Bronchial epithelial cell (primary cell): ENCODE data around the gene CD79A. TPM values are rescaled to one million over a fixed set of nuclear protein-coding genes. Genes with fewer than 3 reads are reported as not detected.
A peak's percentile ranks its signal among the peaks of the same experiment; 100 is the strongest.

ENCODE experiments used
- DNase-seq: peaks from one replicate; pipeline ENCODE4 v3.0.0-alpha.2; 2010; ENCODE audit warnings: low read depth
- FAIRE-seq: peaks from 2 replicates; lab custom pipeline; 2011; peaks lifted over from hg19 to GRCh38; lab: Jason Lieb, UNC
- H3K27me3 ChIP-seq: 2 replicates; pipeline ENCODE4 v1.5.1; 2011; ENCODE audit warnings: low read length; ENCODE audit not compliant: control insufficient read depth, insufficient read depth
- H3K36me3 ChIP-seq: 2 replicates; pipeline ENCODE4 v1.5.1; 2011; ENCODE audit warnings: low read length; ENCODE audit not compliant: control insufficient read depth, insufficient read depth
- H3K4me3 ChIP-seq: 2 replicates; pipeline ENCODE4 v1.5.1; 2011; ENCODE audit warnings: mild to moderate bottlenecking, low read depth, low read length, control low read depth
- total RNA-seq: library from RNA; depleted of rRNA; stranded (reverse); fragments of >200 nt; gene quantifications from 2 replicates; pipeline ENCODE4 v1.2.1, GENCODE V29; 2014
- TF ChIP-seq, protein P1 (sequence below): IDR thresholded peaks from 2 replicates; pipeline ENCODE4 v1.5.1; 2011; ENCODE audit warnings: mild to moderate bottlenecking, moderate library complexity, low read length, control low read depth, inconsistent platforms; ENCODE audit not compliant: insufficient read depth, severe bottlenecking

The CD79A gene
- total RNA-seq, 1 donor from 2014 or later: not detected

DNA sequence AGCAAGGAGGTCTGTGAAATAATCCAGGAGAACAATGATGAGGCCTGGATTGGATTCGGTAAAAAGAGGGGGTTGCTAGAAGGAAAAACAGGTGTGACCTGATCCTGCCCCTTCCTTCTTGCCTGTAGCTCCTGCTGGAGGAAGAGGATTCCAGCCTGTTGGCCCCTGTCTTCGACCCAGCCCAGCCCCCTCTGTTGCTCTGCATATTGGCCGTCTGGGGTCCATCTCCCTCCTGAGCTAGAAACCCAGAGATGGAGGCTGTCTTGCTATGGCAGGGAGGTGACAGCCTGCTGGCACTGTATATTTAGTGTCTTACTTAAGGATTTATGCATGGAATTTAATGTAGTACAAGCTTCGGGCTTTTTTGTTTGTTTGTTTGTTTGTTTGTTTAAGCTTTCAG is 25.6 kb upstream of the CD79A start:
- FAIRE-seq: no peak
- Histone ChIP-seq H3K4me3 (no peak overlapping the region), H3K27me3 (peaks cover 4% of the 10 kb centered on the region), H3K36me3 (no peaks in the 10 kb centered on the region)
- DNase-seq: no peak
- TF ChIP-seq, protein P1, sequence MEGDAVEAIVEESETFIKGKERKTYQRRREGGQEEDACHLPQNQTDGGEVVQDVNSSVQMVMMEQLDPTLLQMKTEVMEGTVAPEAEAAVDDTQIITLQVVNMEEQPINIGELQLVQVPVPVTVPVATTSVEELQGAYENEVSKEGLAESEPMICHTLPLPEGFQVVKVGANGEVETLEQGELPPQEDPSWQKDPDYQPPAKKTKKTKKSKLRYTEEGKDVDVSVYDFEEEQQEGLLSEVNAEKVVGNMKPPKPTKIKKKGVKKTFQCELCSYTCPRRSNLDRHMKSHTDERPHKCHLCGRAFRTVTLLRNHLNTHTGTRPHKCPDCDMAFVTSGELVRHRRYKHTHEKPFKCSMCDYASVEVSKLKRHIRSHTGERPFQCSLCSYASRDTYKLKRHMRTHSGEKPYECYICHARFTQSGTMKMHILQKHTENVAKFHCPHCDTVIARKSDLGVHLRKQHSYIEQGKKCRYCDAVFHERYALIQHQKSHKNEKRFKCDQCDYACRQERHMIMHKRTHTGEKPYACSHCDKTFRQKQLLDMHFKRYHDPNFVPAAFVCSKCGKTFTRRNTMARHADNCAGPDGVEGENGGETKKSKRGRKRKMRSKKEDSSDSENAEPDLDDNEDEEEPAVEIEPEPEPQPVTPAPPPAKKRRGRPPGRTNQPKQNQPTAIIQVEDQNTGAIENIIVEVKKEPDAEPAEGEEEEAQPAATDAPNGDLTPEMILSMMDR: no peak

DNA sequence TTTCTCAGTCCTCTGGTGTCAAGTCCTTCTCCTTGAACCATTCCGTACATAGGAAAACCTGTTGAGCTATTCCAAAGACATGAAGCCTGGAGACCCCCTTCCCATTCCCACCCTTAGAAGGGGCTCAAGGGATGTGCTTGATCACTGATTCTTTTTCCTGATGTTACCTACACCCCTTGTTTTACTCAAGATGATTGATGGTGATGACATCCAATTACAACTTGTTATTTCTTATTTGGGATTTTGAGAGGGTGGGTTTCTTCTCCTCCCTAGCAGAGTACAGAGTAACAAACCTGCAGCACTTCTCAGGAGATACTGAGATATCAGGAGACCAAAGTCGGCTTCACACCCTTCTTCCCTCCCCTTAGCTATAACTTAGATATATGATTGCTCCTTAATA is 23.7 kb upstream of the CD79A start:
- TF ChIP-seq, protein P1: no peak
- Histone ChIP-seq H3K4me3 (no peak overlapping the region), H3K27me3 (peaks cover 4% of the 10 kb centered on the region), H3K36me3 (no peaks in the 10 kb centered on the region)
- FAIRE-seq: no peak
- DNase-seq: no peak

- H3K4me3 ChIP-seq: no peak overlapping the region
- no peak for FAIRE-seq
- no peaks in the 10 kb centered on the region for H3K36me3 ChIP-seq
- H3K27me3 ChIP-seq: peaks cover 2% of the 10 kb centered on the region
- TF ChIP-seq, protein P1: no peak
- DNase-seq: no peak
Observed at GRCh38 chr19:41853768-41854167, 23.3 kb upstream of the CD79A start.

DNA sequence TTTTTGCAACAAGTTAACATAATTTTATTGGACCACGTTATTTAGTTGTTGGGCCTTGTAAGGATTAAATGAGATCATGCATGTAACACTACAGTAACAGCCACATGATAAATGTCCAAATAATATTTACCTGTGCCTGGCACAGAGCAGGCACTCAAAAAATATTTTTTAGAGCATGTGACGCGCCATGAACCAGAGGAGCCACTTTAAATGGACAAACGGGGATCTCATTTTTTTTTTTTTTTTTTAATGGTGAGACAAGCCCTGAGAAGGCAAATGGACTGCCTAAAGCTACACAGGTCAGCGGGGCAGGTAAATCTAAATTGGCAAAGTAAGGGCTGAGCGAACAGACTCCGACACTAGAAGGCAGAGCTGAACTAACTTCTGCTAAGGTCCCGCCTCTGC is 17.9 kb upstream of the CD79A start:
- TF ChIP-seq, protein P1: no peak
- Histone ChIP-seq H3K4me3 (no peak overlapping the region), H3K27me3 (no peaks in the 10 kb centered on the region), H3K36me3 (peaks cover 30% of the 10 kb centered on the region)
- DNase-seq (no peak), FAIRE-seq (no peak)

DNA sequence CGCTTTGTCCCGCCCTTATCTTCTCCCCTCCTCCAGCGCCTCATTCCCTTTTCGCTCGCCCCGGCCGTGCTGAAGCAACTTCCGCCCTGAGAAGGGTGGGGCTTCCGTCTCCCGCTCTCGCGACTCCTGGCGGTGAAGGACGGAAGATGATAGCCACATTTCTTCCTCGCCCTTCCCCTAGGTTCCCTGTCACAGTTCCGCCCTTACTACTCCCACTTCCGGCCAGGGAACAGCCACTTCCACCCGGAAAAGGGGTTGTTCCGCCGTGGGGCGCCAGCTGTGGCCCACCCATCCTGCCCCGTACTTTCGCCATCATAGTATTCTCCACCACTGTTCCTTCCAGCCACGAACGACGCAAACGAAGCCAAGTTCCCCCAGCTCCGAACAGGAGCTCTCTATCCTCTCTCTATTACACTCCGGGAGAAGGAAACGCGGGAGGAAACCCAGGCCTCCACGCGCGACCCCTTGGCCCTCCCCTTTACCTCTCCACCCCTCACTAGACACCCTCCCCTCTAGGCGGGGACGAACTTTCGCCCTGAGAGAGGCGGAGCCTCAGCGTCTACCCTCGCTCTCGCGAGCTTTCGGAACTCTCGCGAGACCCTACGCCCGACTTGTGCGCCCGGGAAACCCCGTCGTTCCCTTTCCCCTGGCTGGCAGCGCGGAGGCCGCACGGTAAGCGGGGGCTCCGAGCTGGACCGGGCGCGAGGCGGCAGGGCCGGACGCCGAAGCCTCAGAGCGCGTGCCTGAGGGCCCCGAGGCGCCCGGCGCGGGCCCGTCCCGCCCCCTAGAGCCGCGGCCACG is 17.3 kb upstream of the CD79A start, which contains the start of gene RPS19:
TSS of gene RPS19 (plus strand) at position 638 of the 801 bp plus-strand sequence. CDS start 520 bp downstream, outside the sequence.
- TF ChIP-seq, protein P1: peak; percentile 68
- Histone ChIP-seq H3K36me3 (peaks cover 36% of the 10 kb centered on the region), H3K4me3 (peak within 1 kb of the TSS; percentile 93), H3K27me3 (no peaks in the 10 kb centered on the region)
- DNase-seq: peak; percentile 95
- peak; percentile 13 for FAIRE-seq
